Astrocyte (in vitro differentiated cells and primary cell): ENCODE results near the gene GIGYF1. TPM values are rescaled to one million over a fixed set of nuclear protein-coding genes. Genes with fewer than 3 reads are reported as not detected.

Experiments used
- DNase-seq: peaks from one replicate; pipeline ENCODE4 v3.0.0-alpha.2; 2010; ENCODE audit warnings: low read depth
- FAIRE-seq: peaks from 2 replicates; lab custom pipeline; 2011; peaks lifted over from hg19 to GRCh38; lab: Jason Lieb, UNC
- H2AFZ ChIP-seq: 2 replicates; pipeline ENCODE4 v1.6.0; 2012; ENCODE audit warnings: low read depth, low read length, inconsistent platforms
- H3K27ac ChIP-seq: 2 replicates; pipeline ENCODE4 v1.5.1; 2011; ENCODE audit warnings: low read depth, low read length, inconsistent platforms
- H3K27me3 ChIP-seq: 2 replicates; pipeline ENCODE4 v1.6.0; 2011; ENCODE audit warnings: low read length, inconsistent platforms; ENCODE audit not compliant: insufficient read depth
- H3K36me3 ChIP-seq: 2 replicates; pipeline ENCODE4 v1.5.1; 2011; ENCODE audit warnings: low read length, inconsistent platforms; ENCODE audit not compliant: insufficient read depth
- H3K4me1 ChIP-seq: 2 replicates; pipeline ENCODE4 v1.5.1; 2011; ENCODE audit warnings: low read length, inconsistent platforms; ENCODE audit not compliant: insufficient read depth
- H3K4me2 ChIP-seq: 2 replicates; pipeline ENCODE4 v1.6.0; 2012; ENCODE audit warnings: low read length, inconsistent platforms
- H3K4me3 ChIP-seq: 2 replicates; pipeline ENCODE4 v1.5.1; 2011; ENCODE audit warnings: low read depth, mild to moderate bottlenecking, low read length, inconsistent platforms; ENCODE audit not compliant: insufficient read depth
- H3K79me2 ChIP-seq: 2 replicates; pipeline ENCODE4 v1.6.0; 2012; ENCODE audit warnings: mild to moderate bottlenecking, low read length, inconsistent platforms; ENCODE audit not compliant: insufficient read depth
- H3K9ac ChIP-seq: 2 replicates; pipeline ENCODE4 v1.6.0; 2012; ENCODE audit warnings: mild to moderate bottlenecking, low read length, inconsistent platforms
- H3K9me3 ChIP-seq: 2 replicates; pipeline ENCODE4 v1.5.1; 2012; ENCODE audit warnings: low read depth, mild to moderate bottlenecking, low read length, inconsistent platforms; ENCODE audit not compliant: insufficient read depth
- H4K20me1 ChIP-seq: 2 replicates; pipeline ENCODE4 v1.6.0; 2012; ENCODE audit warnings: low read length, inconsistent platforms; ENCODE audit not compliant: insufficient read depth
- H3K27ac Mint-ChIP-seq: one replicate; pipeline ENCODE4 v1.8.0; 2021; ENCODE audit warnings: mild to moderate bottlenecking, mixed read lengths; ENCODE audit not compliant: unreplicated experiment
- H3K27me3 Mint-ChIP-seq: one replicate; pipeline ENCODE4 v1.8.0; 2021; ENCODE audit warnings: low read depth, mixed read lengths; ENCODE audit not compliant: unreplicated experiment
- H3K36me3 Mint-ChIP-seq: one replicate; pipeline ENCODE4 v1.8.0; 2021; ENCODE audit warnings: low read depth, mixed read lengths; ENCODE audit not compliant: unreplicated experiment
- H3K4me1 Mint-ChIP-seq: one replicate; pipeline ENCODE4 v1.8.0; 2021; ENCODE audit warnings: low read depth, mixed read lengths; ENCODE audit not compliant: unreplicated experiment
- H3K4me3 Mint-ChIP-seq: one replicate; pipeline ENCODE4 v1.8.0; 2021; ENCODE audit warnings: mild to moderate bottlenecking, moderate library complexity, mixed read lengths; ENCODE audit not compliant: unreplicated experiment
- H3K9me3 Mint-ChIP-seq: one replicate; pipeline ENCODE4 v1.8.0; 2021; ENCODE audit warnings: mild to moderate bottlenecking, mixed read lengths; ENCODE audit not compliant: unreplicated experiment
- CTCF ChIP-seq: IDR thresholded peaks from 2 replicates; pipeline ENCODE4 v1.5.1; 2011; ENCODE audit warnings: low read depth, mild to moderate bottlenecking, inconsistent platforms, low read length, moderate library complexity; ENCODE audit not compliant: insufficient read depth
- EZH2 ChIP-seq: IDR thresholded peaks from 2 replicates; pipeline ENCODE4 v1.6.1; 2012; ENCODE audit warnings: mild to moderate bottlenecking, low read length, inconsistent platforms; ENCODE audit not compliant: insufficient read depth
- total RNA-seq: library from RNA; stranded (reverse); gene quantifications from 2 replicates; pipeline ENCODE4 v1.2.1, GENCODE V29; 2021

GIGYF1 gene
- total RNA-seq, 1 donor from 2014 or later: 23.2 TPM

GRCh38 chr7:100632951-100633717 is 60.9 kb downstream of the GIGYF1 start:
- Histone ChIP-seq H3K27me3 (peaks cover 27% of the 10 kb centered on the region), H3K9ac (peak overlapping the region; percentile 35), H3K27ac (no peak overlapping the region), H3K4me3 (peak overlapping the region; percentile 39), H3K4me1 (peaks cover 7% of the 10 kb centered on the region), H3K4me2 (peak overlapping the region; percentile 84), H3K36me3 (no peaks in the 10 kb centered on the region), H3K79me2 (no peaks in the 10 kb centered on the region), H3K9me3 (no peaks in the 10 kb centered on the region), H2AFZ (peak overlapping the region; percentile 81), H4K20me1 (no peaks in the 10 kb centered on the region)
- peak overlapping the region; percentile 81 for H3K4me3 Mint-ChIP-seq
- H3K36me3 Mint-ChIP-seq: peaks cover 2% of the 10 kb centered on the region
- DNase-seq (no peak), FAIRE-seq (no peak)
- peak; percentile 93 for TF ChIP-seq EZH2
- TF ChIP-seq CTCF: no peak
- peaks cover 47% of the 10 kb centered on the region for H3K27me3 Mint-ChIP-seq
- peak overlapping the region; percentile 53 for H3K27ac Mint-ChIP-seq
- no peaks in the 10 kb centered on the region for H3K4me1 Mint-ChIP-seq
- peaks cover 2% of the 10 kb centered on the region for H3K9me3 Mint-ChIP-seq

GRCh38 chr7:100630066-100630465 is 64.0 kb downstream of the GIGYF1 start:
- Histone ChIP-seq H2AFZ (no peak overlapping the region), H3K4me3 (no peak overlapping the region), H3K27me3 (peaks cover 20% of the 10 kb centered on the region), H4K20me1 (no peaks in the 10 kb centered on the region), H3K9ac (no peak overlapping the region), H3K4me1 (peaks cover 7% of the 10 kb centered on the region), H3K4me2 (no peak overlapping the region), H3K9me3 (no peaks in the 10 kb centered on the region), H3K27ac (no peak overlapping the region), H3K36me3 (no peaks in the 10 kb centered on the region), H3K79me2 (no peaks in the 10 kb centered on the region)
- Mint-ChIP-seq H3K9me3 (no peaks in the 10 kb centered on the region), H3K4me3 (peak overlapping the region; percentile 55), H3K4me1 (no peaks in the 10 kb centered on the region), H3K27me3 (peaks cover 54% of the 10 kb centered on the region), H3K36me3 (peaks cover 2% of the 10 kb centered on the region), H3K27ac (no peak overlapping the region)
- TF ChIP-seq EZH2 (no peak), CTCF (no peak)
- FAIRE-seq (no peak), DNase-seq (no peak)

Other genes starting within 250 kb of the GIGYF1 start
- 2.5 and 2.6 TPM in 2 replicates for gene SPACDR, start 230.0 kb downstream of the GIGYF1 start, total RNA-seq
- 52.9 and 53.4 TPM in 2 replicates for gene TSC22D4, start 215.0 kb downstream of the GIGYF1 start, total RNA-seq
- gene NYAP1, start 210.3 kb downstream of the GIGYF1 start, total RNA-seq: 2.5 and 2.6 TPM in 2 replicates
- gene AGFG2, start 155.0 kb downstream of the GIGYF1 start, total RNA-seq: 6.2 and 7.1 TPM in 2 replicates
- 1.4 and 1.9 TPM in 2 replicates for gene SAP25, start 120.3 kb downstream of the GIGYF1 start, total RNA-seq
- gene LRCH4, start 108.1 kb downstream of the GIGYF1 start, total RNA-seq: 52.7 and 62.5 TPM in 2 replicates
- gene FBXO24, start 107.9 kb downstream of the GIGYF1 start, total RNA-seq: 0.17 and 0.52 TPM in 2 replicates
- 10.8 and 15.5 TPM in 2 replicates for gene PCOLCE, start 91.9 kb downstream of the GIGYF1 start, total RNA-seq
- gene MOSPD3, start 81.7 kb downstream of the GIGYF1 start, total RNA-seq: 18.8 and 20.2 TPM in 2 replicates
- gene TFR2, start 52.7 kb downstream of the GIGYF1 start, total RNA-seq: 0.26 and 0.50 TPM in 2 replicates
- gene ACTL6B, start 37.8 kb downstream of the GIGYF1 start, total RNA-seq: not detected in 2 replicates
- 270 and 274 TPM in 2 replicates for gene GNB2, start 20.5 kb downstream of the GIGYF1 start, total RNA-seq
- gene POP7, start 11.9 kb upstream of the GIGYF1 start, total RNA-seq: 39.1 and 40.6 TPM in 2 replicates
- not detected in 2 replicates for gene EPO, start 26.2 kb upstream of the GIGYF1 start, total RNA-seq
- not detected in 2 replicates for gene ZAN, start 39.3 kb upstream of the GIGYF1 start, total RNA-seq
- 62.4 and 73.6 TPM in 2 replicates for gene EPHB4, start 133.3 kb upstream of the GIGYF1 start, total RNA-seq
- gene SLC12A9, start 158.5 kb upstream of the GIGYF1 start, total RNA-seq: 26.7 and 30.5 TPM in 2 replicates
- 86.9 and 99.9 TPM in 2 replicates for gene TRIP6, start 173.1 kb upstream of the GIGYF1 start, total RNA-seq
- 112 and 118 TPM in 2 replicates for gene SRRT, start 180.9 kb upstream of the GIGYF1 start, total RNA-seq
- gene UFSP1, start 195.5 kb upstream of the GIGYF1 start, total RNA-seq: 2.7 and 3.3 TPM in 2 replicates
- gene ACHE, start 201.6 kb upstream of the GIGYF1 start, total RNA-seq: 12.1 and 18.9 TPM in 2 replicates